Glomerular endothelial cell (primary cell): ENCODE data around the gene BAG5. TPM values are rescaled to one million over a fixed set of nuclear protein-coding genes. Genes with fewer than 3 reads are reported as not detected.
"Not testable (repeated sequence)": the region's sequence is repeated elsewhere in the genome, so short reads cannot be mapped to it uniquely, and the experiment has no call there.

ENCODE experiments used
- DNase-seq: peaks from one replicate; pipeline ENCODE4 v3.0.0-alpha.2; 2011; ENCODE audit warnings: low read depth, low spot score; ENCODE audit errors: extremely low read depth
- total RNA-seq: library from RNA; depleted of rRNA; stranded (reverse); fragments of >200 nt; gene quantifications from 2 replicates; pipeline ENCODE4 v1.2.3, GENCODE V29; 2015

BAG5 gene
- total RNA-seq, 1 donor from 2014 or later, result 23.8 TPM

GRCh38 chr14:103512701-103513611, 49.5 kb downstream of the BAG5 start:
- no peak for DNase-seq

GRCh38 chr14:103512180-103512579, 50.3 kb downstream of the BAG5 start:
- not testable (repeated sequence) for DNase-seq

- no peak for DNase-seq
Measured at GRCh38 chr14:103510724-103511693, 51.4 kb downstream of the BAG5 start.

GRCh38 chr14:103509864-103510723, 52.4 kb downstream of the BAG5 start:
- DNase-seq, result no peak

GRCh38 chr14:103508521-103509329, 53.7 kb downstream of the BAG5 start:
- no peak for DNase-seq

GRCh38 chr14:103507751-103508150, 54.7 kb downstream of the BAG5 start:
- DNase-seq, result no peak

Other genes starting within 250 kb of the BAG5 start
- gene EIF5, start 228.4 kb downstream of the BAG5 start, total RNA-seq, result 126 and 181 TPM in 2 replicates
- gene MARK3, start 177.2 kb downstream of the BAG5 start, total RNA-seq, result 65.5 and 75.7 TPM in 2 replicates
- gene CKB, start 39.8 kb downstream of the BAG5 start, total RNA-seq, result 10.3 and 30.8 TPM in 2 replicates
- 7.1 and 9.3 TPM in 2 replicates for gene TRMT61A, start 33.5 kb downstream of the BAG5 start, total RNA-seq
- 38.4 and 38.9 TPM in 2 replicates for gene COA8, start 303 bp upstream of the BAG5 start, total RNA-seq
- 253 and 368 TPM in 2 replicates for gene KLC1, start 66.6 kb upstream of the BAG5 start, total RNA-seq
- gene XRCC3, start 152.8 kb upstream of the BAG5 start, total RNA-seq, result 14.2 and 15.5 TPM in 2 replicates
- gene ZFYVE21, start 153.2 kb upstream of the BAG5 start, total RNA-seq, result 90.4 and 121 TPM in 2 replicates